GM21367 (cell line): Measurements from ENCODE around the gene C1QTNF9.
"Not testable (repeated sequence)": the region's sequence is repeated elsewhere in the genome, so short reads cannot be mapped to it uniquely, and the experiment has no call there.

Experiments used
- ATAC-seq: cut with Tn5 transposase; IDR thresholded peaks from one replicate; pipeline ENCODE4 v1.9.1; 2021; ENCODE audit not compliant: unreplicated experiment

The C1QTNF9 gene

GRCh38 chr13:24319641-24320040, 10.3 kb downstream of the C1QTNF9 start:
- not testable (repeated sequence) for ATAC-seq

- not testable (repeated sequence) for ATAC-seq
These were observed 12.0 kb downstream of the C1QTNF9 start for GRCh38 chr13:24321416-24321815.

GRCh38 chr13:24322470-24322869, 13.1 kb downstream of the C1QTNF9 start:
- ATAC-seq = not testable (repeated sequence)

GRCh38 chr13:24323036-24323738, 13.8 kb downstream of the C1QTNF9 start:
- ATAC-seq = no peak

- no peak for ATAC-seq
These were observed 14.3 kb downstream of the C1QTNF9 start for GRCh38 chr13:24323739-24324075.

GRCh38 chr13:24327598-24327997, 18.2 kb downstream of the C1QTNF9 start:
- ATAC-seq = not testable (repeated sequence)

- no peak for ATAC-seq
These were observed 18.8 kb downstream of the C1QTNF9 start for GRCh38 chr13:24328145-24328544.

- ATAC-seq = no peak
These were observed 29.3 kb downstream of the C1QTNF9 start for GRCh38 chr13:24338721-24339120.

GRCh38 chr13:24339937-24340607, 30.7 kb downstream of the C1QTNF9 start:
- ATAC-seq = no peak

- no peak for ATAC-seq
These were observed 31.2 kb downstream of the C1QTNF9 start for GRCh38 chr13:24340608-24340955.

GRCh38 chr13:24341439-24341838, 32.1 kb downstream of the C1QTNF9 start:
- ATAC-seq = no peak

GRCh38 chr13:24348385-24348784, 39.0 kb downstream of the C1QTNF9 start:
- ATAC-seq = no peak

- no peak for ATAC-seq
These were observed 39.6 kb downstream of the C1QTNF9 start for GRCh38 chr13:24348797-24349515.

- ATAC-seq = not testable (repeated sequence)
These were observed 40.6 kb downstream of the C1QTNF9 start for GRCh38 chr13:24349778-24350664.

- ATAC-seq = no peak
These were observed 42.0 kb downstream of the C1QTNF9 start for GRCh38 chr13:24351423-24351822.

- ATAC-seq = no peak
These were observed 44.4 kb downstream of the C1QTNF9 start for GRCh38 chr13:24353736-24354135.

GRCh38 chr13:24355103-24355502, 45.7 kb downstream of the C1QTNF9 start:
- no peak for ATAC-seq

- no peak for ATAC-seq
These were observed 46.9 kb downstream of the C1QTNF9 start for GRCh38 chr13:24356270-24356669.

GRCh38 chr13:24356837-24357236, 47.5 kb downstream of the C1QTNF9 start:
- no peak for ATAC-seq

GRCh38 chr13:24357756-24358155, 48.4 kb downstream of the C1QTNF9 start:
- no peak for ATAC-seq

GRCh38 chr13:24358836-24359235, 49.5 kb downstream of the C1QTNF9 start:
- ATAC-seq = not testable (repeated sequence)
